GM21381 (cell line): ENCODE results near the gene GMDS.
A peak's percentile ranks its signal among the peaks of the same experiment; 100 is the strongest.

Experiments used
- ATAC-seq: cut with Tn5 transposase; IDR thresholded peaks from one replicate; pipeline ENCODE4 v1.9.1; 2021; ENCODE audit warnings: mild to moderate bottlenecking, moderate library complexity; ENCODE audit not compliant: unreplicated experiment

Gene GMDS

DNA sequence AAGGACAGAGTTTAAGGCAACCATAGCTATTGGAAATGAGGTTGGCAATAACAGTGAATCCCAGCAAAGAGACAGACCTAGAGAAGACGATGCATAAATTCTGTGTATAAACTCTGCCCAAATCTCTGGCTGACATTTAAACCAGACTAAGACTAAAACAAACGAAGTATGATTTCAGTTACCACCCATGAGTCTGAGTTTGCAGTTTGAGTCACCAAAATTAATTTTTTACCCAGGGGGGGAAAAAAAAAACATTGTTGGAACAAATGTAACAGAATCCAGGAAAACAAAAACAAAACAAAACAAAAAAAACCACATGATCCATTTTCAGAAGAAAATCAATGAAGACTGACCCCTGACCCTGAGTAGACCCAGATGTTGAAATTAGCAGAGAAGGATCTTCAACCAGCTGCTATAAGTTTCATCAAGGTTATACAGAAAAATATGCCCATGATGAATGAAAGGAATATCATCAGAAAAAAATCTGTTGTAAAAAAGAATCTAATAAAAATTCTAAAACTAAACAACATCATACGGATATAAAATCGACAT lies 190.8 kb downstream of the GMDS start:
- ATAC-seq = no peak

- no peak for ATAC-seq
Measured at GRCh38 chr6:2053691-2054090, 191.7 kb downstream of the GMDS start.

DNA sequence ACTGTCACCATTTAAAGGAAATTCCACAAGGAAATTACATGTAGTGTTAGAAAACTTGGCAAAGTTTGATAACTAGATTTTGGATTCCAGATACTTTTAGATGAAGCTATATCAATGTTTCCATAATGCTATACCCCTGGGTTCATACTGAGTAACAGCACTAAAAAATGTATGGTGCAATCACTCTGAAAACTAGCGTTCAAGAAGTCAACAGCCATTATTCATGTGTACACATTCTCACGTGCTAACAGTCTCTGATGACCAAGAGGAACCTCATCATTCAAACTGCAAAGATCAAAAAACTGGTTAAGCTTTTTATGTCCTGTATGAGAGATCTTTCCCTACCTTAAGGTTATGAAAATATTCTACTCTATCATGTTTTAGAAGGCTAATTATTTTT lies 197.6 kb downstream of the GMDS start:
- no peak for ATAC-seq

- no peak for ATAC-seq
Measured at GRCh38 chr6:2044192-2044591, 201.2 kb downstream of the GMDS start.

GRCh38 chr6:2042956-2043648 lies 202.3 kb downstream of the GMDS start:
- ATAC-seq = no peak

DNA sequence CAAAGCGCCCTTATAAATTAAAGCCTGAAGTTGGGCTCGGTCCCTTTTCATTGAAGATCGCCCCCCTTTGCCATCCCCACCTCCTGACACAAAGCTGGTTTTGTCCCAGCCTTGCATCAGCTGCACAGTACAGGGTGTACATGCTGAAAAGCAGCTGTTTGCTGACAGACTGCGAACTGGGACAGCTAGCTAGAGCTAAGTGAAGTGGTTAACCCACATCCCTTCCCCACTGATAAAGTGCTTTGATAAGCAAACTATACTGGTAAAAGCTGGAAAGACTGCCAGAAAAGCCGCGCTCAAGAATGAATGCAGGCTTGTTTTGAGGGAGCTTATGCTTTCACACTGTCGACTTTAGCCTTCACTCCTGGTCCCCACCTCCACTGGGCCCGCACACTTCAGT lies 207.3 kb downstream of the GMDS start:
- ATAC-seq = no peak

DNA sequence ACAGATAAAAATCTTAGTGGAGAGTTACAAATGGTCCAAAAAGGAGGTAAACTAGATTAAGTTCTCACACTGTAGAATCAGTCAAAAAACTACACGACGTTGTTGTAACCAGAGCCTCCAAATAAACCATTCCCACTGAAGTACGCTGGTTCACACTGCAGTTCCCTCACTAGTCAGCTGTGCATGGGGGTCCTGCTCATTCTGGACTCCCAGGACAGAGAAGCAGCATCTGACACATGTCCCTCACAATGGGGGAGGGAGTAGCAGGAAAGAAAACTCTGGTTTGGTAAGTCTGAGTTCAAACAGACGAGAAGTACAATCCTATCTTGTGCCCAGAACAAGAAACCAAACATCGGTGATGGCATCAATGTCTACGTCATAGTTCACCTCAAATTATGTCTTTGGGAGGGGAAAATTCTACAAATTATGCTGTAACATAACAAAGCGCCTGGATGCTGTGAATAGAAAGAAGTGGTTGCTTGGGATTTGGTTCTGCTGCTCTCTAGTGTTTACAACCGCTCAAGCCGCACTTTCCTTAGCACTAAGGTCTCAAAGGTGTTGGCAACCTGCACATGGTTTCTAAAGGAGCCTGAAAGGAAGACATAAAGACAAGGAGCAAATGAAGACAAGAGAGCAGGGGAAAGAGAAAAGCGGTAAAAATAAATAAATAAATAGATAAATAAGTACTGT lies 208.0 kb downstream of the GMDS start:
- no peak for ATAC-seq

- ATAC-seq = no peak
Measured at GRCh38 chr6:2036710-2037023, 208.7 kb downstream of the GMDS start.

- no peak for ATAC-seq
Measured at GRCh38 chr6:2035826-2036709, 209.3 kb downstream of the GMDS start.

GRCh38 chr6:2035046-2035445 lies 210.4 kb downstream of the GMDS start:
- no peak for ATAC-seq

DNA sequence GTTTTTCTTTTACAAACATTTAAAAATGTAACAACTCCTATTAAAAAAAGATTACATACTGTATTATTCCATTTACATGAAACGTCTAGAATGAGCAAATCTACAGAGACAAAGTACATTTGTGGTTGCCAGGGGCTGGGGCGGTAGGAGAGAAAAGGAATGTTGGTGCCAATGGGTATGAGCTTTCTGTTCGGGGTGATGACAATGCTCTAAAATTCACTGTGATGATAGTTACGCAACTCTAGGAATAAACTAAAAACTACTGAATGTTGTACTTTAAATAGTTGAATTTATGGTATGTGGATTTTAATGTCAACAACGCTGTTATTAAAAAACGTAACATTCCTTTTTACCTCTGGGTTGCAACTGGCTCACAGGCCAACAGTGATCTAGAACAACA lies 211.1 kb downstream of the GMDS start:
- no peak for ATAC-seq

DNA sequence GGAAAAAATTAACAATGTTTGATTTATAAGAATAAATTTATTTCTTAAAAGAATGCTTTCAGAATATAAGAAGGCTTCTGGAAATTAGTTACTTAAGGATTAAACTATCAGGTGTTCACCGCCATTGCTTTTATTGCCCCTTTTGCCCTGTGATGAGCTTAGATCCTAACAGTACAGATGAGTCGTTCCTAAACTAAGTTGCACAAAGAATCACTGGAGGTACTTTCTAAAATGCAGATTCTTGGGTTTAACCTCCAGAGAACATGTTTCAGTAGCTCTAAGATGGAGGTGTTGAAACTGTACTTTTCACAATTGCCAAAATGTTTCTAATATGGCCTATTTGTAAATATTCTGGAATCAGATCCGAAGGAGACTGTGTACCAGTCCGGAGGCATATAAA lies 211.9 kb downstream of the GMDS start:
- no peak for ATAC-seq

GRCh38 chr6:2030682-2031244 lies 214.6 kb downstream of the GMDS start:
- ATAC-seq = no peak

DNA sequence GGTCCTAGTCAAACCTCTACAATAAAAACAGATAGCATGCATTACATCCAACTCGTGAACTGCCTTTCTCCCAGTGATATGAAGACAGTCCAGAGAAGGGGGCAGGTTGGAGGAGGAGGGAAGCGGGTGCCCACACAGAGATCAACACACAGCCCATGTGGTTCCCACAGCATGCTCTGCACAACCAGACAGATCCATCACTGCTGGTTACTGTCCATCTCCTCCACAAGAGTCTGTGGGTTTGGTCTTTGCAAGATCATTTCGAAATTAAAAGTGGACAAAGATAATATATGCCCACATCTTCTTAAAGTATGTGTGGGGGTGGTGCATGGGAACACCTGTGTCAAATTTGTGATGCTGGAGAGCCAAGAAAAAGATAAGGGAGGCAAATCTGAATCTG lies 215.5 kb downstream of the GMDS start:
- ATAC-seq = no peak

- ATAC-seq = no peak
Measured at GRCh38 chr6:2029130-2029794, 216.1 kb downstream of the GMDS start.

GRCh38 chr6:2028457-2029038 lies 216.9 kb downstream of the GMDS start:
- ATAC-seq = peak; percentile 71

DNA sequence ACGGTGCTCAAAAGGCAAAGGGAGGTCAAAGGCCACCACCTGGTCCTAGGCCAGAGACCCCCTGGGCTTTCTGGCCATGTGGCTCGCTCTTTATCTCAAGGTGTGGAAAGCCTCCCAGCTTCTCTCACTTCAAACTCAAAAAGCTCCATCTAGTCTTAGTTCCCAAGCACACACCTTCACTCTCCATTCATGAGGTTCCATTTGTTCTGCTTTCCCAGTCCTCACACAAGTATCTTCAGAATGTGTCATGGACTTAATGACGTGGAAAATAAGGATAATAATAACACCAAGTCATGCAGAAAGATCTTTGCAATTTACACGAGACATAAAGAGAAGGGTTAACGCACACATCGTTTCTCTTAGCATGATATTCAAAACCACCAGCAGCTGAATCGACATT lies 219.3 kb downstream of the GMDS start:
- no peak for ATAC-seq

- no peak for ATAC-seq
Measured at GRCh38 chr6:2021713-2022125, 223.7 kb downstream of the GMDS start.

GRCh38 chr6:2020909-2021308 lies 224.5 kb downstream of the GMDS start:
- ATAC-seq = no peak

DNA sequence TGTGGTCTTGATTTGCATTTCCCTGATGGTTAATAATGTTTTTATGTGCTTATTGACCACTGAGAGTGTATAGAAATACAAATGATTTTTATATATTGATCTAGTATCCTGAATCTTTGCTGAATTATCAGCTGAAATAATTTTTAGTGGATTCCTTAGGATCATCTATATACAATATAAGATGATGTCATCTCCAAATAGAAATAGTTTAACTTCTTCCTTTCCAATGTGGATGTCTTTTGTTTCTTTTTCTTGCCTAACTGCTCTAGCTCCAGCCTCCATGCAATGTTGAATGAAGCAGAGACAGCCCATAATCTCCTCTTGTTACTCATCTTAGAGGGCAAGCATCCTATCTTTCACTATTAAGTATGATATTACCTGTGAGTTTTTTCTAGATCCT lies 226.4 kb downstream of the GMDS start:
- no peak for ATAC-seq
